CD4-positive, alpha-beta T cell (primary cell): Measurements from ENCODE around the gene SLC35C1. TPM values are rescaled to one million over a fixed set of nuclear protein-coding genes. Genes with fewer than 3 reads are reported as not detected.

Source experiments
- ATAC-seq: fragments of 200-7000 bp; cut with Tn5 transposase; one replicate; pipeline ENCODE4 v1.10.0; 2022; ENCODE audit warnings: mild to moderate bottlenecking; ENCODE audit not compliant: poor library complexity
- CTCF ChIA-PET: fragments of 350-600 bp; sonication (Branson Sonifier 250); formaldehyde crosslinking; loops from one replicate; lab custom pipeline; 2021; ENCODE audit warnings: antibody characterized with exemption, inconsistent platforms; lab: Charles Lee
- POLR2A ChIA-PET: fragments of 350-600 bp; sonication (Branson Sonifier 250); formaldehyde crosslinking; loops from one replicate; lab custom pipeline; 2021; ENCODE audit warnings: antibody characterized with exemption, inconsistent platforms; lab: Charles Lee
- DNase-seq, 14 experiments: peaks; one replicate each; pipeline ENCODE4 v3.0.0-alpha.2; 2013 to 2020; ENCODE audit warnings: mixed read lengths in 2 of 14
- H3K27ac ChIP-seq, 2 donors: one replicate each; pipeline versions ENCODE4 v1.5.1 to v1.7.0; 2013; ENCODE audit warnings: low read length in 2 of 2, low read depth in 1 of 2, mild to moderate bottlenecking in 1 of 2
- H3K27me3 ChIP-seq, 2 experiments: 1 replicate in 1 of 2; 2 replicates in 1 of 2; pipeline versions ENCODE4 v1.6.1 to v1.7.0; 2013; ENCODE audit warnings: low read length in 2 of 2, control low read depth in 1 of 2, mild to moderate bottlenecking in 1 of 2, moderate library complexity in 1 of 2; ENCODE audit not compliant: insufficient read depth in 2 of 2, control insufficient read depth in 1 of 2
- H3K36me3 ChIP-seq: one replicate; pipeline ENCODE4 v1.6.1; 2013; ENCODE audit warnings: low read length, control low read depth; ENCODE audit not compliant: insufficient read depth
- H3K4me1 ChIP-seq: one replicate; pipeline ENCODE4 v1.6.1; 2013; ENCODE audit warnings: low read length, control low read depth; ENCODE audit not compliant: insufficient read depth
- H3K4me3 ChIP-seq: one replicate; pipeline ENCODE4 v1.5.1; 2013; ENCODE audit warnings: mild to moderate bottlenecking, low read length, moderate library complexity
- H3K9me3 ChIP-seq, 2 experiments: 1 replicate in 1 of 2; 2 replicates in 1 of 2; pipeline versions ENCODE4 v1.6.1 to v1.7.0; 2013; ENCODE audit warnings: low read length in 2 of 2, mild to moderate bottlenecking in 2 of 2, control low read depth in 1 of 2, moderate library complexity in 1 of 2; ENCODE audit not compliant: control insufficient read depth in 1 of 2, insufficient read depth in 1 of 2
- H3K27ac Mint-ChIP-seq: one replicate; pipeline ENCODE4 v1.8.0; 2020; ENCODE audit warnings: mixed read lengths
- H3K27me3 Mint-ChIP-seq: one replicate; pipeline ENCODE4 v1.8.0; 2021; ENCODE audit warnings: mixed read lengths
- H3K36me3 Mint-ChIP-seq: one replicate; pipeline ENCODE4 v1.8.0; 2021; ENCODE audit warnings: low read depth, mixed read lengths
- H3K4me1 Mint-ChIP-seq: one replicate; pipeline ENCODE4 v1.8.0; 2021; ENCODE audit warnings: low read depth, mixed read lengths
- H3K4me3 Mint-ChIP-seq: one replicate; pipeline ENCODE4 v1.8.0; 2020; ENCODE audit warnings: mild to moderate bottlenecking, mixed read lengths
- H3K9me3 Mint-ChIP-seq: one replicate; pipeline ENCODE4 v1.8.0; 2020; ENCODE audit warnings: mixed read lengths
- intact Hi-C, 2 experiments: fragments of 100-400 bp; cut with DNase I in 1 of 2; cut with micrococcal nuclease in 1 of 2; formaldehyde crosslinking; loops; one replicate each; pipeline versions ENCODE4 v1.15.1 to v1.9.0; 2023 to 2025; cut with DNase I, micrococcal nuclease
- total RNA-seq, 174 experiments: library from RNA in 2 of 174; stranded (reverse) in 2 of 174; gene quantifications; one replicate each; pipeline ENCODE4 v1.2.3 and lab custom pipeline; 2021 to 2026
- TF ChIP-seq, protein P1 (sequence below): fragments of 200-600 bp; IDR thresholded peaks from one replicate; pipeline ENCODE4 v1.8.0; 2022; ENCODE audit warnings: antibody characterized with exemption, mild to moderate bottlenecking

The SLC35C1 gene
- total RNA-seq, 2 experiments from 2014 or later: 4.4 to 4.9 TPM

DNA sequence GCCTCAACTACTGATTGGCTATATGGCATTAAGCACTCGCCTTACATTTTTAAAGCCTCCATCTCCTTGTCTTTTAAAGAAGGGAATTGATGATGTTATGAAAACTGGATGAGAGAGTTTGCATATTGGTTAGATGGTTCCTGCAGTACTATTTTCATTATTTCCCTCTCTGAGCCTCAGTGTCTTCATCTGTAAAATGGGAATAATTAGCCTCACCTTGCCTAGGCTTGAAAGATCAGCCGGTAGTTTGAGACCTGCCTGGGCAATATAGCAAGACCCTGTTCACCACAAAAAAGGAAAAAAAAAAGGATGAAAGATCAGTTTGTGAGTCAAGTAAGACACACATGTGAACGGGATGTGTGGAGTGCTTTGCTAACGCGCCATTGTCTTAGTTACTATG is 35.0 kb upstream of the SLC35C1 start:
- Histone ChIP-seq H3K9me3 (no peaks in the 10 kb centered on the region), H3K4me1 (peaks cover 29% of the 10 kb centered on the region), H3K27ac (no peak overlapping the region), H3K4me3 (no peak overlapping the region), H3K27me3 (peaks cover 0 to 4% of the 10 kb centered on the region in 2 experiments), H3K36me3 (no peaks in the 10 kb centered on the region)
- intact Hi-C loops: loop anchor here (5.0 kb wide), 3 partner anchors 237 to 1233 kb away; no protein-coding TSS in a partner anchor
- TF ChIP-seq, protein P1, sequence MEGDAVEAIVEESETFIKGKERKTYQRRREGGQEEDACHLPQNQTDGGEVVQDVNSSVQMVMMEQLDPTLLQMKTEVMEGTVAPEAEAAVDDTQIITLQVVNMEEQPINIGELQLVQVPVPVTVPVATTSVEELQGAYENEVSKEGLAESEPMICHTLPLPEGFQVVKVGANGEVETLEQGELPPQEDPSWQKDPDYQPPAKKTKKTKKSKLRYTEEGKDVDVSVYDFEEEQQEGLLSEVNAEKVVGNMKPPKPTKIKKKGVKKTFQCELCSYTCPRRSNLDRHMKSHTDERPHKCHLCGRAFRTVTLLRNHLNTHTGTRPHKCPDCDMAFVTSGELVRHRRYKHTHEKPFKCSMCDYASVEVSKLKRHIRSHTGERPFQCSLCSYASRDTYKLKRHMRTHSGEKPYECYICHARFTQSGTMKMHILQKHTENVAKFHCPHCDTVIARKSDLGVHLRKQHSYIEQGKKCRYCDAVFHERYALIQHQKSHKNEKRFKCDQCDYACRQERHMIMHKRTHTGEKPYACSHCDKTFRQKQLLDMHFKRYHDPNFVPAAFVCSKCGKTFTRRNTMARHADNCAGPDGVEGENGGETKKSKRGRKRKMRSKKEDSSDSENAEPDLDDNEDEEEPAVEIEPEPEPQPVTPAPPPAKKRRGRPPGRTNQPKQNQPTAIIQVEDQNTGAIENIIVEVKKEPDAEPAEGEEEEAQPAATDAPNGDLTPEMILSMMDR: no peak
- Mint-ChIP-seq H3K36me3 (no peaks in the 10 kb centered on the region), H3K27ac (no peak overlapping the region), H3K27me3 (peaks cover 4% of the 10 kb centered on the region), H3K4me1 (peaks cover 26% of the 10 kb centered on the region), H3K9me3 (no peaks in the 10 kb centered on the region), H3K4me3 (no peak overlapping the region)
- ChIA-PET CTCF (no interaction called here), POLR2A (no interaction called here)
- no peak for ATAC-seq
- no peak for DNase-seq

DNA sequence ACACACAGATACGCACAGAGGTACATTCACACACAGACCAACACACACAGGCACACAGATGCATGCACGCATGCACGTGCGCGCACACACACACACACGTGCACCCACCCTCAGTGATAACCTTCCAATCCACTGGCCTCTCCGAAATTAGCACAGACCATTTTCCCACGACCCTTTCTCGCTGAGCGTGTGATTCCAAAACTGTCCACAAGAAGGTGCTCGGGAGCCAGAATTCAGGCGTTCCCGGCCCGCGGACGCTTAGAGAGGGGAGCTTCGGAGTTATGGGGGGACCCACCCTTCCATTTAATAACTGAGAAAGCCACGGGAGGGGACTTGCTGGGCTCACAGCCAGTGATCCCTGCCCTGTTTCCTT is 33.8 kb upstream of the SLC35C1 start:
- H3K9me3 Mint-ChIP-seq: no peaks in the 10 kb centered on the region
- CTCF ChIA-PET: interaction anchor here (0.7 to 1.7 kb wide), 24 partner anchors 9 to 662 kb away, joined by 3 to 14 read pairs (median 4); partner anchors contain the start of genes CRY2 and SLC35C1

DNA sequence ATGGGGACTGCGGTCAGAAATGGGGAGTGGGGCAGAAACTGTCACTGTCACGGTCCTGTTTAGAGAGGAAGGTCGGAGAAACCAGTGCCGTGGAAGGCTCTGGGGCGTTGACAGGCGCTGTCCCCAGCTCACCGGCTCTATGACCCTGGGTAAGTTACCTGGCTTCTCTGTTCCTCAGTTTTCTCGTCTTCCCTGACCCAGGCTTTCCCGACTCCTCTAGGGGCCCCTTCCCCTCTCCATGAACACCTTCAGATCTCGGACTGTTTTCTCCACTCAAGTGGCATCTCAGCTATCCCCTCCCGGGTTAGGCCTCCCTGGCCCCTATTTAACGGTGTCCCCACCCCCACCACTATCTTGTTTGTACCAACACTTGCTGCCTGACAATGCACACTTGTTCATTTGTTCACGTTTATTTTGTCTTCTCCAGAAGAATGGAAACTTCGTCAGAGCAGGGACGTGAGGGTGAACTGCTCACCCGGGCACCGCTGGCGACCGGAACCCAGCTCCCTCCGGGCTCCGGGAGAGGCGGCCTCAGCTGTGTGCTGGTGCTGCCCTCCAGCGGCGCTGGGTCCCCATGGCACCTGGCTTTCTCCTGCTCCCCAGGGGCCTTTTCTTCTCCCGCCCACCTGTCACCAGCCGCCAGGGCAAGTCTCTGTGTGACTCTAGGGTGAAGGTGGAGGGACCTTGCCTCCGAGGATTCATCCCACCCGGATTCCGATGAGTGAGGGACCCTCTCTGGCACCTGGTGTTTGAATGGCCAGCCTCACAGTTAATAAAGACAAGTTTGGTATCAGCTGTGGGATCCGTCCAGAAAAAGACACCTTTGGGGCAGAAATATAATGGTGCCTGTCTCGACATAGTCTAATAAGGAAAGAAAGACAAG is 33.1 kb upstream of the SLC35C1 start:
- POLR2A ChIA-PET: interaction anchor here (0.6 to 1.9 kb wide), 8 partner anchors 30 to 235 kb away, joined by 3 to 23 read pairs (median 3); partner anchors contain the start of genes CRY2, PEX16 and SLC35C1
- intact Hi-C loops: loop anchor here (1.0 to 5.0 kb wide), 5 partner anchors 30 to 432 kb away; partner anchors contain the start of gene SLC35C1 (in 1 of the 2)
- CTCF ChIA-PET: interaction anchor here (0.7 to 1.7 kb wide), 25 partner anchors 10 to 662 kb away, joined by 3 to 14 read pairs (median 4); partner anchors contain the start of genes CRY2 and SLC35C1

More for the DNA sequence above, 33.8 kb upstream of the SLC35C1 start:
- peaks cover 26% of the 10 kb centered on the region for H3K4me1 Mint-ChIP-seq
- H3K27me3 Mint-ChIP-seq: no peaks in the 10 kb centered on the region
- DNase-seq: peak; percentile 40 to 82 (median 65)
- Histone ChIP-seq H3K36me3 (no peaks in the 10 kb centered on the region), H3K27ac (peak overlapping the region in 1 of 2 donors; percentile 41), H3K4me3 (peak overlapping the region; percentile 79), H3K27me3 (peaks cover 0 to 4% of the 10 kb centered on the region in 2 experiments), H3K9me3 (no peaks in the 10 kb centered on the region), H3K4me1 (peaks cover 29% of the 10 kb centered on the region)
- intact Hi-C loops: loop anchor here (1.0 to 5.0 kb wide), 3 partner anchors 34 to 429 kb away; partner anchors contain the start of gene SLC35C1 (in 1 of the 2)
- ATAC-seq: peak; percentile 67
- peak overlapping the region; percentile 61 for H3K27ac Mint-ChIP-seq
- H3K4me3 Mint-ChIP-seq: peak overlapping the region; percentile 90
- TF ChIP-seq, protein P1: peak; percentile 64
- POLR2A ChIA-PET: interaction anchor here (0.6 to 1.9 kb wide), 6 partner anchors 30 to 235 kb away, joined by 3 to 23 read pairs (median 3); partner anchors contain the start of genes CRY2, PEX16 and SLC35C1
- H3K36me3 Mint-ChIP-seq: no peaks in the 10 kb centered on the region

More for the DNA sequence above, 33.1 kb upstream of the SLC35C1 start:
- peaks cover 26% of the 10 kb centered on the region for H3K4me1 Mint-ChIP-seq
- Histone ChIP-seq H3K27ac (peak overlapping the region in 1 of 2 donors; percentile 41), H3K4me1 (peaks cover 29% of the 10 kb centered on the region), H3K9me3 (no peaks in the 10 kb centered on the region), H3K4me3 (peak overlapping the region; percentile 79), H3K27me3 (peaks cover 0 to under 1% of the 10 kb centered on the region in 2 experiments), H3K36me3 (no peaks in the 10 kb centered on the region)
- no peaks in the 10 kb centered on the region for H3K9me3 Mint-ChIP-seq
- peak overlapping the region; percentile 61 for H3K27ac Mint-ChIP-seq
- TF ChIP-seq, protein P1: peak; percentile 84
- DNase-seq (peak; percentile 55 to 88 (median 74)), ATAC-seq (peak; percentile 83)
- no peaks in the 10 kb centered on the region for H3K36me3 Mint-ChIP-seq
- peak overlapping the region; percentile 90 for H3K4me3 Mint-ChIP-seq
- H3K27me3 Mint-ChIP-seq: no peaks in the 10 kb centered on the region
